Sigmoid colon (tissue), 4 donors: ENCODE data around the gene ADD2.

ENCODE experiments used
- EP300 ChIP-seq, 4 donors: sonication (generic); formaldehyde crosslinking; IDR thresholded peaks; one replicate each; pipeline ENCODE4 v1.6.1; 2017; ENCODE audit warnings: antibody characterized with exemption in 4 of 4
- POLR2A ChIP-seq, 2 donors: fragments of 450-650 bp; IDR thresholded peaks; one replicate each; pipeline ENCODE4 v1.6.1; 2016; ENCODE audit warnings: antibody characterized with exemption in 2 of 2, mild to moderate bottlenecking in 2 of 2, moderate library complexity in 2 of 2
- TF ChIP-seq, protein P1 (sequence below), 4 experiments: fragments of 450-650 bp in 3 of 4; fragments of 200-600 bp in 1 of 4; IDR thresholded peaks; one replicate each; pipeline ENCODE4 v1.5.1; 2016 to 2019; ENCODE audit warnings: antibody characterized with exemption in 4 of 4, mild to moderate bottlenecking in 3 of 4, moderate library complexity in 2 of 4

DNA sequence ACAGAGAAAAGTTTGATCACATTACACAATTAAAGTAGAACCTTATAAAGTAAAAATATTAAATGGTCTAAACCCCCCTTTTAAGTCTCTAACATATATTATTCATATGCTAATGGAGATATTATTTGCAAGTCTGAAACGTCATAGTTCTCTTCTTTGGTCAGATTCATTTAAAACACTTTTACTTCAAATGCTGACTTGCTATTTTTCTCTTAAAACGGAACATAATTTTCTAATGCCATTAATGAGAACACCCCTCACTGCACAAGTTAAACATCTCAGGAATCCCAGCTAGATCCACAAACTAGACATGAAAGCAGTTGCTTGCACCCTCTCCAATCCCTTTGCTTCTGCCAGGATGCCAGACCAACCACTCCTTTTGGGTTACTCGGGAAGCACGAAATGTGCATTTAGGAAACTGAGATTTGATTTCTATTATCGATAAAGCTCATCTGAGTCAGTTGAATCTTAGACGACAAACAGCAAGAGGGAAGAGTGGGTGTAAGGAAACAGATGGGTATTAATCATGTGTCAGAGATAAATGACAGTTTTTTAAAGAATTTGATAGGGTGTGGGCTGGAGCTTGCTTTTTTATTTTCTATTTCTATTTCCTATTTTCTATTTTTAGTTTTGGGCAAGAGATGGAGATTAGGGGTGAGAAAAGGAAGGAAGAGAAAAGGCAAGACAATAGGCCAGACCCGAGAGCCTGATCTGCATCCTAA, 1.5 kb downstream of the ADD2 start:
- TF ChIP-seq POLR2A (IDR thresholded peaks at IDR 0.05) = no peak
- TF ChIP-seq EP300 (IDR thresholded peaks at IDR 0.05) = no peak
- TF ChIP-seq, protein P1, sequence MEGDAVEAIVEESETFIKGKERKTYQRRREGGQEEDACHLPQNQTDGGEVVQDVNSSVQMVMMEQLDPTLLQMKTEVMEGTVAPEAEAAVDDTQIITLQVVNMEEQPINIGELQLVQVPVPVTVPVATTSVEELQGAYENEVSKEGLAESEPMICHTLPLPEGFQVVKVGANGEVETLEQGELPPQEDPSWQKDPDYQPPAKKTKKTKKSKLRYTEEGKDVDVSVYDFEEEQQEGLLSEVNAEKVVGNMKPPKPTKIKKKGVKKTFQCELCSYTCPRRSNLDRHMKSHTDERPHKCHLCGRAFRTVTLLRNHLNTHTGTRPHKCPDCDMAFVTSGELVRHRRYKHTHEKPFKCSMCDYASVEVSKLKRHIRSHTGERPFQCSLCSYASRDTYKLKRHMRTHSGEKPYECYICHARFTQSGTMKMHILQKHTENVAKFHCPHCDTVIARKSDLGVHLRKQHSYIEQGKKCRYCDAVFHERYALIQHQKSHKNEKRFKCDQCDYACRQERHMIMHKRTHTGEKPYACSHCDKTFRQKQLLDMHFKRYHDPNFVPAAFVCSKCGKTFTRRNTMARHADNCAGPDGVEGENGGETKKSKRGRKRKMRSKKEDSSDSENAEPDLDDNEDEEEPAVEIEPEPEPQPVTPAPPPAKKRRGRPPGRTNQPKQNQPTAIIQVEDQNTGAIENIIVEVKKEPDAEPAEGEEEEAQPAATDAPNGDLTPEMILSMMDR (IDR thresholded peaks at IDR 0.05) = no peak
